ENCODE data around the gene ANKRD17. TPM values are rescaled to one million over a fixed set of nuclear protein-coding genes. Genes with fewer than 3 reads are reported as not detected.

ANKRD17 gene
- total and polyA plus RNA-seq, 2 of the 4 experiments (the other 2 are of a cell fraction): 28.5 to 75.3 TPM

Small RNA genes lying within 50 kb of the gene (microRNA-seq; reads per million reads assigned to microRNA genes)
- gene RF00334 (ENCODE audit: insufficient read depth, insufficient read length) (not detected), gene RNU6ATAC5P (ENCODE audit: insufficient read depth, insufficient read length) (not detected)

Small RNA genes lying within 50 kb of the gene (small RNA-seq; reads per million reads assigned to genes)
- gene RF00334: 0 to 0.08 (median 0) reads per million in 5 experiments
- gene RNU6ATAC5P: 0 reads per million in 5 experiments

Other genes with a start within 250 kb of the ANKRD17 start
- gene COX18, start 189.1 kb downstream of the ANKRD17 start, total RNA-seq (2012; rRNA removed): 20.6 and 22.0 TPM in 2 replicates
- 6.0 and 8.0 TPM in 2 replicates for gene COX18, start 189.1 kb downstream of the ANKRD17 start, polyA plus RNA-seq (2012; rRNA removed)
- gene ALB, start 145.5 kb upstream of the ANKRD17 start, total RNA-seq (2012; rRNA removed): not detected in 2 replicates
- gene ALB, start 145.5 kb upstream of the ANKRD17 start, polyA plus RNA-seq (2012; rRNA removed): not detected in 2 replicates
- gene AFP, start 177.4 kb upstream of the ANKRD17 start, total RNA-seq (2012; rRNA removed): 0.56 and 1.3 TPM in 2 replicates
- gene AFP, start 177.4 kb upstream of the ANKRD17 start, polyA plus RNA-seq (2012; rRNA removed): 0.52 and 0.87 TPM in 2 replicates
- gene AFM, start 222.9 kb upstream of the ANKRD17 start, total RNA-seq (2012; rRNA removed): not detected in 2 replicates
- gene AFM, start 222.9 kb upstream of the ANKRD17 start, polyA plus RNA-seq (2012; rRNA removed): not detected in 2 replicates

All from IMR-90 (cell line).